Posterior vena cava (tissue), 2 donors: ENCODE data around the gene LRRC59. TPM values are rescaled to one million over a fixed set of nuclear protein-coding genes. Genes with fewer than 3 reads are reported as not detected.

Experiments used
- DNase-seq: peaks from one replicate; pipeline ENCODE4 v3.0.0-alpha.2; 2020; ENCODE audit warnings: low spot score
- intact Hi-C, 2 donors: fragments of 100-400 bp; cut with DNase I; formaldehyde crosslinking; loops; one replicate each; pipeline versions ENCODE4 v1.14.1 to v1.14.2; 2022 to 2023
- total RNA-seq, 2 donors: library from RNA; stranded (reverse); fragmentation: NEBNext Ultra II Directional; extraction: Animal tissue kit (Norgen Biotek cat#: 25700); gene quantifications; one replicate each; pipeline ENCODE4 v1.2.1, GENCODE V29; 2021
- donor health status: DM: yes; HTN: yes; CAD: no.
- donor health status: DM: yes; HTN: yes; CAD: no.

The LRRC59 gene
- total RNA-seq, 2 donors from 2014 or later: 66.1 to 93.6 TPM

DNA sequence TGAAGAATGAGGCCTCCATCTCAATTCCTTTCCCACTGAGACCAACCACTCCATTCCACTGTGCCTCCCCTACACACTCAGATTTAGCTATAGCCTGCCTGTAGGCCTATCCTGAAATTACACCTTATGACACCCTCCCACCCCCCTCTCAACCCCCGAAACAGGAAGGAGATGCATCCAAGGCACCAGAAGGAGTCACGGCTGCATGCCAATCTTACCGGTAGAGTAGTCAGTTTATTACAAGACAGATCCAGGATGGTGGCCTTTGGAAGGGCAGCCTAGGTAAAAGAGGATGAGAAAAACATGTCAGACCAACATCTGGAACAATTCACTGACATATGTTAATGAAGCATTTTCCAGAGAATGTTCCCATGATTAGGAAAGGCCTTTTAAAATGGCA is 2.6 kb downstream of the LRRC59 start:
- no peak for DNase-seq
- intact Hi-C loops: no loop called here

DNA sequence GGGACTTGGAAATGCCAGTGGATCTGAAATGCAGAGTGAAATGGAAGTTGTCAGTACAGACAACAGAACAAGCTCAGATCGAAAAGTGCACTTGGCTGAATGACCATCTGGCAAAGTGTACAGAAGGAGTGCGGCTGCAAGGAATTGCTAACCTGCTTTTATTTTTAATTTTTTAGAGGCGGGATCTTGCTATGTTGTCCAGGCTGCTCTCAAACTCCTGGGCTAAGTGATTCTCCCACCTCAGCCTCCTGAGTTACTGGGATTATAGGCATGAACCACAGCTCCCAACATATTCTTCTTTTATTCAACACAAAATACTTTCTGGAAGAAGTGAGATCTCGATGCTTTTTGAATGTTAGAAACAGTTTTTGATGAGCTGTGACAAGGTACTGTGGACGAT is 3.6 kb downstream of the LRRC59 start:
- DNase-seq: no peak
- intact Hi-C loops: no loop called here

DNA sequence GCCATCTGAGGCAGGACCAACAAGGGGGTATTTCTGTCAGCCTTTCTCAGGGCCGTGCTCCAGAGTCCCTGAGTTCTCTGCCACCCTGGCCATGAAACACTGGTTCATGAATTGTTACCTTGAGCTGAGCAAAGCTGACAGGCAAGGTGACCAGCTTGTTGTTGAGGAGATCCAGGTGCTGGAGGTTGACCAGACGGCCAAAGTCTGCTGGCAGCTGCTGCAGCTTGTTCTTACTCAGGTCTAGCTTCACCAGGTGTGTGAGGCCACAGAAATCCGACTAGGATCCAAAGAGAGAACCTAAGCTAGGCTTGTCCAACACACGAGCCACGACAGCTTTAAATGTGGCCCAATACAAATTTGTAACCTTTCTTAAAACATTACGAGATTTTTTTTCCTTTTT is 4.7 kb downstream of the LRRC59 start:
- intact Hi-C loops: no loop called here
- DNase-seq: no peak

DNA sequence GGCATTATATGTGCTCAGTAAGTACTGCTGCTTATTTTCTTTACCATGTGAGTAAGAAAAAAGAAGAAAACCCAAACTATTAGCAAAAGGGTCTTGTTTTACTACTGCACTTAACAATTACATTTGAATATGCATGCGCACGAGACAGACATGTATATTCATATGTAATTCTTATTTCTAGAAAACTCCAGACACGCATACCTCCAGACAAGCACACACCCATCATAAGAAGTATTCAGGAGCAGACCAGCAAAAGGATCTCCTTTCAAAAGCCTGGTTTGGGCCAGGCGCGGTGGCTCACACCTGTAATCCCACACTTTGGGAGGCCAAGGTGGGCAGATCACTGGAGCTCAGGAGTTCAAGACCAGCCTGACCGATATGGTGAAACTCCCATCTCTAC is 7.8 kb downstream of the LRRC59 start:
- DNase-seq: no peak
- intact Hi-C loops: no loop called here

DNA sequence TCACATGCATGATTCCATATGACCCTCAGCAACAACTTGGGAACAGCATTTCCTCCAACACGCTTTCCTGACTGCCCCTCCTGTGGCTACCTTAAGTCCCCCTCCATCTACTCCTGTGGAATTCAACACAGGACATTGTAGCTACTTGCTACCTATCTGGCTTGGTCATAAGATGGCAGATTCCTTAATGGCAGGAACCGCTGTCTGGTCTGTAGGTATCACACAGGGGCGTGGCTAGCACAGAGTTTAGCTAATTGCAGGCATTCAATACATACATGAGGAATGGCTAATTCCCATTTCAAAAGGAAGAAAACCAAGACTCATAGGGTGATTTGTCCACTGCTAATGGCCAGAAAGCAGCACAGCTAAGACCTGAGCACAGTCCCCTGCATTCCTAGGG is 8.6 kb downstream of the LRRC59 start:
- intact Hi-C loops: no loop called here
- no peak for DNase-seq

DNA sequence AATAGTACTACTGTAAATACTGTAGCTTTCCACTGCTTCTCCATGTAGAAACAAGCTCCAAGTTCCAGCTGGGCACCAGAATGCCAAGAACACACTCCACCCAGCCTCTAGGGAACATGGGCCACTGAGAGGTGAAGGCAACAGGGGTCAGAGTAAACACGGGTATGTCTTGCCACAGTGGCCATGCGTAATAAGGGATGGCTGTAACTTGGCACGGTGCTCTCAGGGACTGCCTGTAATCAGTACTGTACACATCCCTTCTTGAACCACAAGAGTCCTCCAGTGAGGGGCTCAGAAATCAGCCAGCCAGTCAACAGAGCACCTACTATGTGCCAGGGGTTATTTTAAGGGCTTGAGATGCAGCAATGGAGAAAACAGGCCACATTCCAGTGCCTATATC is 10.8 kb downstream of the LRRC59 start:
- intact Hi-C loops: no loop called here
- DNase-seq: no peak

DNA sequence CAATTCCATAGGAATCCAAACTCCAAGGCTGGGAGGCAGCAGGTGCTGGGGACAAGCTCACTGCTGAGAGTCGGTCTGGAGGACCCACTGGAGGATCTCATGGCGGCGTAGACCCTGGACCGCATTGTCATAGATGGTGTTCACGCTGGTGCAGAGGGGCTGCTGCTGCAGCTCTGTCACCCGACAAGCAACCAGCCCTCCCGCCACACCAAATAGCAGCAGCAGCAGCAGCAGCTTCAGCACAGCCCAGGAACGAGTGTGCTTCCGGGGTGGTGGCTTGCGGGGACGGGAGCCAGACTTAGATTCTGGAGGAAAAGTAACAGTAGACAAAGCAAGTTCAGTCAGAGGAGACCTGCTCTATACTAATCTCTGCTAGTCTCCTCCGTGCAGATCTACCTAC is 14.4 kb downstream of the LRRC59 start:
- DNase-seq: peak; percentile 74
- intact Hi-C loops: no loop called here

DNA sequence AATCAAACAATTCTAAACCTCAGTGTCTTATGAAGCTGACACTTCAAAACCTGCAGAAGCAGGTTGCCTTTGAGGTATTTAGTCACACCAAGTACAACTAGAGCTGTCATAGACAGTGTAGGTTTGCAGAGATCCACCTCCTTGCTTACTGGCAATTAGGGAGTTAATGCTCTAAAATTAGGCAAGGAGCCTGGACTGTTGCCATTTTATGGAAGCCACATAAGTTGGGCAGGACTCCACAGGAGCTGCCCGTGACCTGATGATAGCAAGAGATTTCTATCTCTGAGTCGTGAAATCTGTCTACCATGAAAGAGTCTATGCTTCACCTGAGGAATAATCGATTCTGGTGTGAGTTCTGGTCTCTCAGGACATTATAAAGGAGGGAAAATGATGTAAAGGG is 15.4 kb downstream of the LRRC59 start:
- no peak for DNase-seq
- intact Hi-C loops: no loop called here

DNA sequence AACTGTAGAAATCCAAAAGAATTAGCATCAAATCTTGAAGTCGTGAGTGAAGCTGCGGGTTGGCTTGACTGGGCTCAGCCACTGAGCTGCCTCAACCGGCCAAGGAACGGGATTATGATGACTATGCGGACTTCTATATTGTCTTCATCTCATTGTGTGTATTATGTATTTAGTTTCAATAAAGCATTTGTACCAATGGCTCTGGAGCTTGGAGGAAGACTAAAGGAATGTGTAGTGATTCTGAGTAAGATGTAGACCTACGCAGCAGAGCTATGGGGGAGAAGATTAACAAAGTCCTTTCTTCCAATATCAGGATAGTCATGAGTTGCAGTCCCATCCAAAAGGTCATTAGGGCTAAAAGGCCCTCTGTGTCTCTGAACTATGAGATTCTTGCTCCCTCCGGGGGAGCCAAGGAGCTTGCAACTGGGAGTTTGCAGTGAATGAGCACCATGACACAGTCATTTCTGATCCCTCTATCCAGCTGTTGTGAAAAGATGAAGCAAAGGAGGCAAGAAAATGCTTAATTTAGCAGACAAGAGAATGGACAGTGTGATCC is 16.0 kb downstream of the LRRC59 start:
- peak; percentile 26 for DNase-seq
- intact Hi-C loops: no loop called here

DNA sequence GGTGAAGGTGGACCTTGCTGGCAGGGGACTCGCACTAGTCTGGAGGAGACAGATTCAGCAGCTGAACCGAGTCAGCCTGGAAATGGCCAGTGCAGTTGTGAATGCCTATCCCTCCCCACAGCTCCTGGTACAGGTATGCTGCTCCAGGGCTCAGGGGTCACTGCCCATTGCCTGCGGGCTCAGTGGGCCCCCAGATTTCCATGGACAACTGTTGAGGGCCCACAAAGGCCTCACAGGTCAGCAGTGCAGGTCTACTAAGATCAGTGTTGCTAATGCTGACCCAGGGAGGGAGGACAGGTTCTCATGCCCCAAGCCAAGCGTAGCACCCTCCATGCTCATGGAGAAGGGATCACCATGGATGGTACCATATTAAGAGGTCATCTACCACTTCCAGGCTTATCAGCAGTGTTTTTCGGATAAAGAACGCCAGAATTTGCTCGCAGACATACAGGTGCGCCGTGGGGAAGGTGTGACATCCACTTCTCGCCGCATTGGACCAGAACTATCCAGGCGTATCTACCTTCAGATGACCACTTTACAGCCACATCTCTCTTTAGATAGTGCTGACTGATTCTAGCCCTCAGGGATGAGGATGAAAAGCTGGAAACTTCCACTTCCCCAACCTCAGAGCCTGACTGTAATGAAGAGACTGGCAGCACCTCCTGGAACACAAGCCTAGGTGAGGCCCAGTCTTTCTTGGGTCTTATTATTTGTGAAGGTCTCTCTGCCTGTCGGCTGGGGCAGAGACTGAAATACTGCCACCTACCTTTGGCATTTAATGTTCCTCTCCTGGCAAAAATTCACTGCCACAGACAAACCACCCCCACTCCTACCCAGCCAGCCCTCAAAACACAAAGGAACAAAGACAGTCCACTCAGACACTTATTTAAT is 16.7 kb downstream of the LRRC59 start:
- DNase-seq: peak; percentile 77
- intact Hi-C loops: no loop called here

DNA sequence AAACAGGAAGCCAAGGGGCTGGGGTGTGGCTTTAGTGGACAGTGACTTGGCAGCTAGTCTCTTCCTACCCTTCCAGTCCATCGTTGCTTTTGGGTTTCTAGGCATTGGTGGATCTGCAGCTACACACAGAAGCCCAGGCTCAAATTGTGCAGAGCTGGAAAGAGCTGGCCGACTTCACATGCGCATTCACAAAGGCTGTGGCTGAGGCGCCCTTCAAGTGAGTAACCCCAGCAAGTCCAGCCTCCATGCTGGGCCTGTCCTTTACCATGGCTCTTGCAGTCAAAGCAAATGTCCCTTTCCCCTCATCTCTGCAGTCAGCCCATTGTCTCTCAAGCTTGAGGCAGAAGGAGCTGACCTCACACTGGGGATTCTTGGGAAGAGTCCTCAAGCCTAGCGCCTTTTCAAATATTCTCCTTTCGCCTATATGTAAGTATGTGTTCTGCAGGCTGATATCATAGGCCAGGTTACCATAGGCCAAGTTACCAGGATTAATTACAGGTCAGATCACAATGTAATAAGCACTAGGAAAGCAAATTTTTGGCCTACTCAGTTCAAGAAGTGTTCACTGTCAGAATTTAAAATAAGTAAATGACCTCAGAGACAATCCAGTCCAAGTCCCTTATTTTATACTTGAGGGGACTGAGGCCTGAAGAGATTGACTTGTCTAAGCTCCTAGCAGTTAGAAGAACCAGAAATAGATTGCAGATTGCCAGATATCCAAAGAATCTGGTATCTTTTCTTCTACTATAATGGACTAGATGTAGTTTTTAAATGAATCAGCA is 17.8 kb downstream of the LRRC59 start:
- no peak for DNase-seq
- intact Hi-C loops: no loop called here

DNA sequence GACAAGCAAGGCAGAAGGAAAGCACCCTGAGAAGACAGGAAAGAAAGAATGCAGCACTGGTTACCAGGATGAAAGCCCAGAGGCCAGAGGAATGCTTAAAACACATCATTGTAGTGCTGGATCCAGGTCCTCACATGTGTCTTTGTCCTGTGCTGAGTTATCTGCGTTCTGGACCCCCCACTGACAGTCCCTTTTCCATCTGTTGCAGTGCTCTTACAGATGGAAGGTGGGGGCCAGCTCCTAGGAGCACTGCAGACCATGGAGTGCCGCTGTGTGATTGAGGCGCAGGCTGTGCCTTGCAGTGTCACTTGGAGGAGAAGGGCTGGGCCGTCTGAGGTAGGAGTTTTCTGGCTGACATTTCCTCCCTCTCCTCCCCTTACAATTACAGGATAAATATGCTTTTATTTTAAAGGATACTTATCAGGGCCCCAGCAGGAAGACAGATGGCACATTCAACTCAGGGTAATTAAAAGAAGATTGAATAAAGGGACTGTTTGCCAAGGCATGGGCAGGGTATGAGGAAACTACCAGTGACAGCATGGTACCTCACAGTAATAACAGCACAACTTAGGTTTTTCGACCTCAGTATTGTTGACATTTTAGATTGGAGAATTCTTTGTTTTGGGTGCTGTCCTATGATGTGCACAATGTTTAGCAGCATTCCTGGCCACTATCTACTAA is 21.3 kb downstream of the LRRC59 start:
- DNase-seq: peak; percentile 38
- intact Hi-C loops: no loop called here

DNA sequence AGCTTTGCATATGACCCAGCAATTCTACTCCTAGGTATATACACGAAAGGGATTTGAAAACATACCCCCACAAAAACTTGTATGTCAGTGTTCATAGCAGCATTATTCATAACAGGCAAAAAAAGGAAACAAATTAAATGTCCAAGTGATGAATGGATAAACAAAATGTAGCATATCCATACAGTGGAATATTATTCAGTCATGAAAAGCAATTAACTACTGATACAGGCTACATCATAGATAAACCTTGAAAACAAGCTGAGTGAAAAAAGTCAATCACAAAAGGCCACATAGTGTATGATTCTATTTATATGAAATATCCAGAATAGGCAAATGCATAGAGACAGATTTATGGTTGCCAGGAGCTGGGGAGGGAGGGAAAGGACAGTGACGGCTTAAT is 23.6 kb downstream of the LRRC59 start:
- no peak for DNase-seq
- intact Hi-C loops: no loop called here

DNA sequence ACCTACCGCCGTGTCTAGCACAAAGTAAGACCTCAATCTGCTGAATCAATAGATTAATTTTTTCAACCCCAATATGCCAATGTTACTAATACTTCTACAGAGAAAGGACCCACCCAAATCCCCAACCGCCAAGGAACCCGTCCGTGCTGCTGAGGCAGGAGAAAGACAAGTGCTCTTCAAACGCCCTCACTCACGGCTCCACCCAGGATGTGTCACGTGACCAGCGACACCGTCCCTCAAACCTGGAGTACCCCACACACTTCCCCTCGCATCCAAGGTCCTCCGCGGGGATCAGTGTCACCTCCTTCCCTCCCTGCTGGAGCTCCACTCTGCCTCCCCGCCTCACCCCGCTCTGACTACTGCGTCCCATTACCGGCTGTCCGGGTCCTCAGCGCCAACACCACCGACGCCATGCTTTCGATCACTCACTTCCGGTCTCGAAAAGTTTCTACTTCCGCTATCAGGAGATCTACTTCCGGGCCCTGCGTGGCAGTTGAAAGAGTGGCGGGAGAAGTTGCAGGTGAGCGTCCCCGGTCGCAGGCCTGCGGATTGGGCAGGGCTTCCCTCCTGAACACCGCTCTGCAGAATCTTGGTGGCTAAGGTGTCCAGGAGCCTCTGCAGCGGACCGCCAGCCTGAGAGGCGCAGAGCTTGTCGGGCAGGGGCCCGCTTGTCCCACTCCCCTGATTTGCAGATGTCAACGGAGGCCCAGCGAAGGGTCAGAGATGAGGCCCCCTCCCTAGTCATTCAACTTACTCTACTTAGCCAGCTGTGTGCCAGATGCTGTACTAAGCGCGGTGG is 24.4 kb downstream of the LRRC59 start, which contains the start of the genes EME1 and MRPL27:
EME1 (plus strand) TSS at position 472 of the 799 bp plus-strand sequence. CDS start 1,980 bp downstream, outside the sequence.
MRPL27 (minus strand) TSS at position 427 of the 799 bp plus-strand sequence; CDS start at position 413, 14 bp downstream.
- peak; percentile 95 for DNase-seq
- intact Hi-C loops: no loop called here

DNA sequence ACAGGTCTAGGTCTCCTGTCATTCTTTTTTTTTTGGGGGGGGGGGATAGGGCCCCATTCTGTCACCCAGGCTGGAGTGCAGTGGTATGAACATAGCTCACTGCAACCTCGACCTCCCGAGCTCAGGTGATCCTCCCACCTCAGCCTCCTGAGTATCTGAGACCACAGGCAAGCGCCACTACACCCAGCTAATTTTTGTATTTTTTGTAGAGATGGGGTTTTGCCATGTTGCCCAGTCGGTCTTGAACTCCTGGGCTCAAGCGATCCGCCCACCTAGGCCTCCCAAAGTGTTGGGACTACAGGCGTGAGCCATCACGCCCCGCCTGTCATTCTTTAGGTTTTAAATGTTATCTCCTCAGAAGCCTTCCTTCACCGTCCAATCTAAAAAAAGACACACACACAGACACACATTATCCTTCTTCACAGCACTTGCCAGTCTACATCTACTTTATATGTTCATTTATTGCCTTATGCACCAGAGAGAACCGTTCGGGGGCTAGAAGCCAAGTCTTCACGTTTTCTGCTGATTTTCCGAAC is 25.0 kb downstream of the LRRC59 start:
- peak; percentile 38 for DNase-seq
- intact Hi-C loops: no loop called here

DNA sequence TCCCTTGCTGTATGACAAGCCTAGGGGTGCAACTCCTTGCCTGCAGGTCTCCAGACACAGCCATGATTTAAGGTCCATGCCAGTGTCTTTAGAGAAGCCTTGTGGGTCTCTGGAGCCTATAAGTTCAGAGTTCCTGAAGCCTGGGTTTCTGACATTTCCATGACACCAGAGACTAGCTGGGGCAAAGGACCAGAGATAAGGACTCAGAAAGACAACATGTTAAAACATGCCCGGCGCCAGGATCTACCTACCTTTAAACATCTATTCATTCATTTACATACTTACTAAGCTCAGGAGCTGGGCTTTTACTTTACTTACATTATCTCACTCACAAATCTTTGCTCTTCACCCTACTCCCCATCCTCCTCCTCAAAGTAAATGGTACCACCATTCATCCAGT is 25.8 kb downstream of the LRRC59 start:
- DNase-seq: peak; percentile 19
- intact Hi-C loops: no loop called here

DNA sequence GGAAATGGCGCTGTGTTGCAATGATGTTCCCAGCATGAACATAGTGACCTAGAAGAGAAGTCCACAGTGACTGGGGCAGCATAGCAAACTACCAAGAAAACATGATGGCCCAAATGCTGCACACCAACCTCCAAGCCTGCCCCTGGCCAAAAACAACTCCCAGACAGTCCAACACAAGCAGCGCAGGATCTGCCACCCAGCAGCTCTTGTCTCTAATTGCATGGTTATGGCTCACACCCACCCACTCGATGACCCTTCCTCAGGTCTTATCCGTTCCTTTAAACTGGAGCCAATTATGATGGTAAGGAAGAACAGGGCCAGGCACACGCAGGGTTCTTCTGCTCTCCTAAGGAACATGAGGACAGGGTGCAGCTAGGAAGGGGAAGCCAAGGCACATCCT is 27.3 kb downstream of the LRRC59 start:
- intact Hi-C loops: no loop called here
- DNase-seq: peak; percentile 58

DNA sequence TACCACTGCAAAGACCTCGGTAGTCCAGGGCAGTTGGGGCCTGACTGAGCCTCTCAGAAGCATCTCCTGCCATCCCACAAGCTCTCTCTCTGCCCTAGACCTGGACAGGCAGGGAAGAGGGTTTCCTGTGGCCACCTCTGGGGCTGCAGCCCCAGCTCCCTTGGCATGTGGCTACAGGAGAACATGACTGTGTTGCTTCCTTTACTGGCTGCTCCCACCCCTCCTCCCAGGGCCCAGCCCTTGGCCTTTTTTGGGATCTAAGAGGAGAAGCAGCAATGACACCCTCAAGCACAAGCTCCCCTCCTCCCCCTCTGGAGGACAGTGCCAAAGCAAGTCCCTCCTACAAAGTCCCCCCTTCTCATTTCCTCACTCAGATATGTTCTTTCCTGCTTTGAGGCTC is 29.9 kb downstream of the LRRC59 start:
- no peak for DNase-seq
- intact Hi-C loops: no loop called here
